Measurements from ENCODE around the gene HARS1. TPM values are rescaled to one million over a fixed set of nuclear protein-coding genes. Genes with fewer than 3 reads are reported as not detected.
A peak's percentile ranks its signal among the peaks of the same experiment; 100 is the strongest.
"Not testable (repeated sequence)": the region's sequence is repeated elsewhere in the genome, so short reads cannot be mapped to it uniquely, and the experiment has no call there.

Gene HARS1
- total RNA-seq, 2 donors from 2014 or later = 46.2 to 52.4 TPM

DNA sequence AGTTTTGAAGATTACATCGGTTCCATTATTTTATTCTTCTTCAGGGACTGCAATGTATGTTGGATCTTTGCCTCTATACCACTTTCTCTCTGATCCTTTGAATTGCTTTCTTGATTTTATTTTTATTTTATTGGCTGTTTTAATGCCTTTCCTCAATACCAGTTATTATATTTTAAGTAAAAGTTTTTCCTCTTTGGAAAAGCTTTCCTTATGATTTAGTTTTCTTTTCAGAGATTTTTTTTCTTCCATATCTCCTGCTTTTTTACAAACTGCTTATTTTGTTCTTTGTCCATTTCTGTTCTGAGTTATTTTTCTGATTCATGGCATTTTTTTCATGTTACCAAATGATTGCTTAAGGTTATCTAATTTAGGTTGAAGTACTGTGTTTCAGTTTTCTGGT is 20.6 kb upstream of the HARS1 start:
- WGBS, 2 donors = 82 to 91% methylated on average over 1 of the region's 1 CpG
- intact Hi-C loops (cut with DNase I) = no loop called here
- TF ChIP-seq POLR2A (IDR thresholded peaks at IDR 0.05) = no peak
- TF ChIP-seq, protein P1, sequence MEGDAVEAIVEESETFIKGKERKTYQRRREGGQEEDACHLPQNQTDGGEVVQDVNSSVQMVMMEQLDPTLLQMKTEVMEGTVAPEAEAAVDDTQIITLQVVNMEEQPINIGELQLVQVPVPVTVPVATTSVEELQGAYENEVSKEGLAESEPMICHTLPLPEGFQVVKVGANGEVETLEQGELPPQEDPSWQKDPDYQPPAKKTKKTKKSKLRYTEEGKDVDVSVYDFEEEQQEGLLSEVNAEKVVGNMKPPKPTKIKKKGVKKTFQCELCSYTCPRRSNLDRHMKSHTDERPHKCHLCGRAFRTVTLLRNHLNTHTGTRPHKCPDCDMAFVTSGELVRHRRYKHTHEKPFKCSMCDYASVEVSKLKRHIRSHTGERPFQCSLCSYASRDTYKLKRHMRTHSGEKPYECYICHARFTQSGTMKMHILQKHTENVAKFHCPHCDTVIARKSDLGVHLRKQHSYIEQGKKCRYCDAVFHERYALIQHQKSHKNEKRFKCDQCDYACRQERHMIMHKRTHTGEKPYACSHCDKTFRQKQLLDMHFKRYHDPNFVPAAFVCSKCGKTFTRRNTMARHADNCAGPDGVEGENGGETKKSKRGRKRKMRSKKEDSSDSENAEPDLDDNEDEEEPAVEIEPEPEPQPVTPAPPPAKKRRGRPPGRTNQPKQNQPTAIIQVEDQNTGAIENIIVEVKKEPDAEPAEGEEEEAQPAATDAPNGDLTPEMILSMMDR (IDR thresholded peaks at IDR 0.05) = no peak
- DNase-seq (no peak), ATAC-seq (no peak)
- peak overlapping the region in 1 of 4 donors; percentile 85 for H3K27ac ChIP-seq
- no peaks in the 10 kb centered on the region for H3K36me3 ChIP-seq (replicated peaks in 1 of 2; ENCODE audit: insufficient read depth in 1 of 2, low read depth in 2 of 2)
- H3K9me3 ChIP-seq = no peaks in the 10 kb centered on the region
- H3K27me3 ChIP-seq = no peaks in the 10 kb centered on the region
- H3K4me3 ChIP-seq = no peak overlapping the region
- no peaks in the 10 kb centered on the region for H3K4me1 ChIP-seq

GRCh38 chr5:140710899-140711552 is 19.9 kb upstream of the HARS1 start:
- Histone ChIP-seq H3K9me3 (no peaks in the 10 kb centered on the region), H3K27ac (peak overlapping the region; percentile 84 to 93 (median 85)), H3K4me3 (peak overlapping the region; percentile 13 to 36), H3K4me1 (no peaks in the 10 kb centered on the region), H3K27me3 (no peaks in the 10 kb centered on the region), H3K36me3 (replicated peaks in 1 of 2; ENCODE audit: insufficient read depth in 1 of 2, low read depth in 2 of 2) (peaks cover 0 to 2% of the 10 kb centered on the region in 2 donors)
- peak; percentile 38 to 73 (median 72) for TF ChIP-seq POLR2A (IDR thresholded peaks at IDR 0.05)
- TF ChIP-seq, protein P1 (IDR thresholded peaks at IDR 0.05) = no peak
- DNase-seq (peak; percentile 92 to 97 (median 94)), ATAC-seq (peak; percentile 94)
- WGBS, 2 donors = 0 to 1% methylated on average over 25 to 27 of the region's 27 CpGs
- intact Hi-C loops (cut with DNase I) = no loop called here

DNA sequence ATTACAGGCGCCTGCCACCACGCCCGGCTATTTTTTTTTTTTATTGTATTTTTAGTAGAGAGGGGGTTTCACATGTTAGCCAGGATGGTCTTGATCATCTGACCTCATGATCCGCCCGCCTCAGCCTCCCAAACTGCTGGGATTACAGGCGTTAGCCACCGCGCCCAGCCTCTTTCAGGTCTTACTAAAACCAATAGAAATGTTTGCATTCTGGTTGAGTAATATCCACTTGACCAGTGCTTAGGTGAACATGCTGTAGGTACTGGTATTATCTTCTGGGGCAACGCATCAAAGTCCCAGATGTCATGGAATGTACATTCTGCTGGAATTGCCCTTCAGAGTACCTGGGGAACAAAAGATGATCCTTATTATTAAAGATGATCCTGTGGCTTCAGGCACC is 17.6 kb upstream of the HARS1 start:
- H3K27me3 ChIP-seq; H3K4me1 ChIP-seq; ATAC-seq; H3K27ac ChIP-seq; intact Hi-C loops (cut with DNase I); DNase-seq; H3K4me3 ChIP-seq; H3K9me3 ChIP-seq: not testable (repeated sequence)
- 88% methylated on average over 9 of the region's 9 CpGs for WGBS, 2 donors
- H3K36me3 ChIP-seq (replicated peaks in 1 of 2; ENCODE audit: insufficient read depth in 1 of 2, low read depth in 2 of 2) = peaks cover 0 to 15% of the 10 kb centered on the region in 2 donors

GRCh38 chr5:140707812-140708211 is 16.6 kb upstream of the HARS1 start:
- intact Hi-C loops (cut with DNase I) = no loop called here
- H3K9me3 ChIP-seq = no peaks in the 10 kb centered on the region
- TF ChIP-seq, protein P1 (IDR thresholded peaks at IDR 0.05) = no peak
- TF ChIP-seq POLR2A (IDR thresholded peaks at IDR 0.05) = no peak
- DNase-seq (no peak), ATAC-seq (no peak)
- no peaks in the 10 kb centered on the region for H3K4me1 ChIP-seq
- no peak overlapping the region for H3K27ac ChIP-seq
- 79 to 93% methylated on average over 4 of the region's 4 CpGs for WGBS, 2 donors
- peaks cover 0 to 17% of the 10 kb centered on the region in 2 donors for H3K36me3 ChIP-seq (replicated peaks in 1 of 2; ENCODE audit: insufficient read depth in 1 of 2, low read depth in 2 of 2)
- H3K27me3 ChIP-seq = no peaks in the 10 kb centered on the region
- H3K4me3 ChIP-seq = no peak overlapping the region

DNA sequence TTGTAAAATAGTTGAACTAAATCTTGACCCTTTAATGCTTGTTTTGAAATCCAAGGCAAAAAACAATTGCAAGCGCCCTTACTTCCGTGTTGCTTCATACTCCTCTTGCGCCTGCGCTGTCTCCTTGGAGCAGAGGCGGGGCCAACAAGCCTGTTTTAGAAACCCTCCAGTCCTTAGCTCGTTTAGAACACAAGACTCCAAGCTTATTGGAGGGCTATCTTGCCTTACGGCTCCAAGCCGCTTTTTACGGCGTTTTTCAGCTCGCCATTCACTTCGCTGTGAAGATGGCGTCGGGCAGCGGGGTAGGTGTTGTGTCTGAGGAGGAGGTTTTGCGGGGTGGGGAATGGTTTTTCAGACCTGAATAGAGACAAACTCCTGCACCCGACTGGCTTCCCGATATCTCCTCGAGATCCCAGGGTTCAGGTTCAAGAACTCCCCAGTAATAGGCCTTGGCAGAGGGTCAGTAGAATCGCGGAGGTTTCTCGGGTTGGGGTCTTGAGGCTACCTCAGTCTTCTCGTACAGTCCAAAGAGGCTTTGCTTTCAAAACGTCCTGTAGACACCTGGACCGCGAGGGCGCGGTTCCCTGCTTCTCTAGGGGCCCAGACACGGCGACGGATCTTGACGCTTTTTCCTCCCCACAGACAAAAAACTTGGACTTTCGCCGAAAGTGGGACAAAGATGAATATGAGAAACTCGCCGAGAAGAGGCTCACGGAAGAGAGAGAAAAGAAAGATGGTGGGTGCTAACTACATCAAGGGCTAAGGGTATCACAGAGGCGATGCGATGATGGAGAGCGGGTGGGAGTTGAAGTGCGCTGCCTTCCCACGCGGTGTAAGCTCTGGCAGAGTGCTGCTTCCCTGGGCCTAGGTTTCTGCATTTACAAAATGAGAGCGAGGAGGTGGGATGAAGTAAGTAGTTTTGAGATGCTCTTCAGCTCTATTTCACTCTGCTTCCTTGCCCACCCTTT is 9.3 kb upstream of the HARS1 start, which contains the start of gene ZMAT2:
Gene ZMAT2 (plus strand): TSS at position 271 of the 968 bp plus-strand sequence. CDS start 14 bp downstream, at position 285.
- intact Hi-C loops (cut with DNase I) = no loop called here
- peak within 1 kb of the TSS; percentile 18 to 81 (median 69) for H3K27ac ChIP-seq
- WGBS, 2 donors = 1% methylated on average over 35 to 44 of the region's 44 CpGs
- peaks cover 18% of the 10 kb centered on the region for H3K4me1 ChIP-seq
- H3K36me3 ChIP-seq (replicated peaks in 1 of 2; ENCODE audit: insufficient read depth in 1 of 2, low read depth in 2 of 2) = peaks cover 6 to 39% of the 10 kb centered on the region in 2 donors
- ATAC-seq = peak; percentile 100
- H3K4me3 ChIP-seq = peak within 1 kb of the TSS; percentile 91
- H3K9me3 ChIP-seq = no peaks in the 10 kb centered on the region
- DNase-seq = peak; percentile 96 to 98 (median 98)
- TF ChIP-seq, protein P1 (IDR thresholded peaks at IDR 0.05) = no peak
- TF ChIP-seq POLR2A (IDR thresholded peaks at IDR 0.05) = peak in 2 of 3 donors; percentile 77 to 87
- H3K27me3 ChIP-seq = no peaks in the 10 kb centered on the region

Measured in body of pancreas (tissue), 4 donors.